ENCODE results near the gene RPP30.
"Not testable (repeated sequence)": the region's sequence is repeated elsewhere in the genome, so short reads cannot be mapped to it uniquely, and the experiment has no call there.

Gene RPP30

GRCh38 chr10:90872648-90873020, 860 bp downstream of the RPP30 start:
- DNase-seq (ENCODE audit: low read depth): no peak

- DNase-seq (ENCODE audit: low read depth): no peak
These were observed 7.3 kb downstream of the RPP30 start for GRCh38 chr10:90879062-90879461.

- DNase-seq (ENCODE audit: low read depth): not testable (repeated sequence)
These were observed 8.4 kb downstream of the RPP30 start for GRCh38 chr10:90880059-90880719.

- peak; percentile 44 for DNase-seq (ENCODE audit: low read depth)
These were observed 12.7 kb downstream of the RPP30 start for GRCh38 chr10:90884431-90884830.

- peak; percentile 57 for DNase-seq (ENCODE audit: low read depth)
These were observed 13.4 kb downstream of the RPP30 start for GRCh38 chr10:90885176-90885575.

- DNase-seq (ENCODE audit: low read depth): no peak
These were observed 15.8 kb downstream of the RPP30 start for GRCh38 chr10:90887555-90887954.

GRCh38 chr10:90888387-90888786, 16.6 kb downstream of the RPP30 start:
- no peak for DNase-seq (ENCODE audit: low read depth)

GRCh38 chr10:90889636-90890035, 17.9 kb downstream of the RPP30 start:
- no peak for DNase-seq (ENCODE audit: low read depth)

GRCh38 chr10:90890347-90890746, 18.6 kb downstream of the RPP30 start:
- peak; percentile 9 for DNase-seq (ENCODE audit: low read depth)

GRCh38 chr10:90893190-90893589, 21.4 kb downstream of the RPP30 start:
- DNase-seq (ENCODE audit: low read depth): no peak

- not testable (repeated sequence) for DNase-seq (ENCODE audit: low read depth)
These were observed 25.1 kb downstream of the RPP30 start for GRCh38 chr10:90896916-90897315.

GRCh38 chr10:90905925-90906324, 34.2 kb downstream of the RPP30 start:
- DNase-seq (ENCODE audit: low read depth): no peak

- no peak for DNase-seq (ENCODE audit: low read depth)
These were observed 34.8 kb downstream of the RPP30 start for GRCh38 chr10:90906596-90906995.

- peak; percentile 29 for DNase-seq (ENCODE audit: low read depth)
These were observed 39.6 kb downstream of the RPP30 start for GRCh38 chr10:90911133-90912051.

GRCh38 chr10:90912174-90912573, 40.4 kb downstream of the RPP30 start:
- no peak for DNase-seq (ENCODE audit: low read depth)

GRCh38 chr10:90912854-90913479, 41.2 kb downstream of the RPP30 start:
- no peak for DNase-seq (ENCODE audit: low read depth)

GRCh38 chr10:90913774-90914420, 42.1 kb downstream of the RPP30 start:
- no peak for DNase-seq (ENCODE audit: low read depth)

- DNase-seq (ENCODE audit: low read depth): no peak
These were observed 43.4 kb downstream of the RPP30 start for GRCh38 chr10:90914992-90915765.

- DNase-seq (ENCODE audit: low read depth): no peak
These were observed 43.9 kb downstream of the RPP30 start for GRCh38 chr10:90915766-90916075.

- no peak for DNase-seq (ENCODE audit: low read depth)
These were observed 44.8 kb downstream of the RPP30 start for GRCh38 chr10:90916392-90917237.
